Neural cell (in vitro differentiated cells): ENCODE data around the gene FOSL2. TPM values are rescaled to one million over a fixed set of nuclear protein-coding genes. Genes with fewer than 3 reads are reported as not detected.

Experiments
- H2AFZ ChIP-seq: fragments of 200-600, 300-800 bp; sonication (generic), shearing (Covaris generic); 2 replicates; pipeline ENCODE4 v1.6.0; 2014; ENCODE audit warnings: low read depth, mild to moderate bottlenecking, antibody characterized with exemption, low read length, moderate library complexity
- H3F3A ChIP-seq: fragments of 200-600 bp; shearing (Covaris generic); 2 replicates; pipeline ENCODE4 v1.6.1; 2016; ENCODE audit warnings: mild to moderate bottlenecking, moderate library complexity, mixed read lengths, antibody characterized with exemption, low read length; ENCODE audit not compliant: insufficient read depth, poor library complexity, severe bottlenecking
- H3K27ac ChIP-seq: fragments of 200-600, 300-800 bp; sonication (generic), shearing (Covaris generic); 2 replicates; pipeline ENCODE4 v1.5.1; 2014; ENCODE audit warnings: mild to moderate bottlenecking, low read length, moderate library complexity
- H3K27me3 ChIP-seq: fragments of 300-800, 200-600 bp; sonication (generic), shearing (Covaris generic); 2 replicates; pipeline ENCODE4 v1.6.0; 2014; ENCODE audit warnings: mild to moderate bottlenecking, low read depth, low read length, moderate library complexity; ENCODE audit not compliant: insufficient read depth
- H3K36me3 ChIP-seq: fragments of 300-800, 200-600 bp; sonication (generic), shearing (Covaris generic); 2 replicates; pipeline ENCODE4 v1.5.1; 2014; ENCODE audit warnings: mild to moderate bottlenecking, antibody characterized with exemption, low read length, moderate library complexity; ENCODE audit not compliant: insufficient read depth
- H3K4me2 ChIP-seq: fragments of 300-800, 200-600 bp; sonication (generic), shearing (Covaris generic); 2 replicates; pipeline ENCODE4 v1.6.0; 2014; ENCODE audit warnings: mild to moderate bottlenecking, low read length
- H3K4me3 ChIP-seq: fragments of 300-800, 200-600 bp; sonication (generic), shearing (Covaris generic); 2 replicates; pipeline ENCODE4 v1.5.1; 2014; ENCODE audit warnings: mild to moderate bottlenecking, low read length, moderate library complexity
- H3K79me2 ChIP-seq: fragments of 200-600 bp; shearing (Covaris generic); replicated peaks from 2 replicates; pipeline ENCODE4 v1.6.0; 2014; ENCODE audit warnings: mild to moderate bottlenecking, low read length, moderate library complexity; ENCODE audit not compliant: insufficient read depth
- H3K9ac ChIP-seq: fragments of 300-800, 200-600 bp; sonication (generic), shearing (Covaris generic); 2 replicates; pipeline ENCODE4 v1.6.1; 2016; ENCODE audit warnings: mild to moderate bottlenecking, low read length, mixed read lengths
- H3K9me2 ChIP-seq: fragments of 200-600 bp; shearing (Covaris generic); 2 replicates; pipeline ENCODE4 v1.6.1; 2016; ENCODE audit warnings: mild to moderate bottlenecking, low read length, mixed read lengths; ENCODE audit not compliant: insufficient read depth
- H3K9me3 ChIP-seq: fragments of 200-600, 300-800 bp; sonication (generic), shearing (Covaris generic); 2 replicates; pipeline ENCODE4 v1.6.1; 2016; ENCODE audit warnings: mild to moderate bottlenecking, mixed run types, low read length, moderate library complexity, mixed read lengths
- H4K20me1 ChIP-seq: fragments of 200-600 bp; shearing (Covaris generic); 2 replicates; pipeline ENCODE4 v1.6.1; 2016; ENCODE audit warnings: mild to moderate bottlenecking, mixed run types; ENCODE audit not compliant: insufficient read depth
- EP300 ChIP-seq: fragments of 450-650 bp; conservative IDR thresholded peaks from 2 replicates; pipeline ENCODE4 v1.6.1; 2014; ENCODE audit warnings: antibody characterized with exemption, mild to moderate bottlenecking, moderate library complexity; ENCODE audit not compliant: poor library complexity, severe bottlenecking
- EZH2 ChIP-seq: fragments of 200-600, 300-800 bp; shearing (Covaris generic), sonication (generic); IDR thresholded peaks from 2 replicates; pipeline ENCODE4 v1.6.1; 2014; ENCODE audit warnings: antibody characterized with exemption, low read length, borderline replicate concordance, mild to moderate bottlenecking; ENCODE audit not compliant: insufficient read depth, poor library complexity, severe bottlenecking
- MXI1 ChIP-seq: fragments of 450-650 bp; conservative IDR thresholded peaks from 2 replicates; pipeline ENCODE4 v1.6.1; 2014; ENCODE audit warnings: antibody characterized with exemption, mild to moderate bottlenecking; ENCODE audit not compliant: poor library complexity, severe bottlenecking
- POLR2AphosphoS5 ChIP-seq: IDR thresholded peaks from 2 replicates; pipeline ENCODE4 v1.6.1; 2012
- RAD21 ChIP-seq: fragments of 450-650 bp; conservative IDR thresholded peaks from 2 replicates; pipeline ENCODE4 v1.6.1; 2014; ENCODE audit warnings: antibody characterized with exemption, mild to moderate bottlenecking, moderate library complexity
- REST ChIP-seq: IDR thresholded peaks from 2 replicates; pipeline ENCODE4 v1.6.1; 2012; ENCODE audit warnings: borderline replicate concordance
- SMC3 ChIP-seq: fragments of 450-650 bp; conservative IDR thresholded peaks from 2 replicates; pipeline ENCODE4 v1.6.1; 2014; ENCODE audit warnings: antibody characterized with exemption, mild to moderate bottlenecking, moderate library complexity; ENCODE audit not compliant: poor library complexity
- TAF1 ChIP-seq: IDR thresholded peaks from 2 replicates; pipeline ENCODE4 v1.6.1; 2012; ENCODE audit warnings: low read depth
- polyA plus RNA-seq: library from polyadenylated mRNA; depleted of rRNA; stranded (reverse); fragments of >200 nt; gene quantifications from 2 replicates; pipeline ENCODE4 v1.2.3, GENCODE V29; 2014
- TF ChIP-seq, protein P1 (sequence below): fragments of 450-650 bp; IDR thresholded peaks from 2 replicates; pipeline ENCODE4 v1.5.1; 2014; ENCODE audit warnings: antibody characterized with exemption, mild to moderate bottlenecking, moderate library complexity; ENCODE audit not compliant: poor library complexity, severe bottlenecking

The FOSL2 gene
- polyA plus RNA-seq, 1 donor from 2014 or later: 2.8 TPM

DNA sequence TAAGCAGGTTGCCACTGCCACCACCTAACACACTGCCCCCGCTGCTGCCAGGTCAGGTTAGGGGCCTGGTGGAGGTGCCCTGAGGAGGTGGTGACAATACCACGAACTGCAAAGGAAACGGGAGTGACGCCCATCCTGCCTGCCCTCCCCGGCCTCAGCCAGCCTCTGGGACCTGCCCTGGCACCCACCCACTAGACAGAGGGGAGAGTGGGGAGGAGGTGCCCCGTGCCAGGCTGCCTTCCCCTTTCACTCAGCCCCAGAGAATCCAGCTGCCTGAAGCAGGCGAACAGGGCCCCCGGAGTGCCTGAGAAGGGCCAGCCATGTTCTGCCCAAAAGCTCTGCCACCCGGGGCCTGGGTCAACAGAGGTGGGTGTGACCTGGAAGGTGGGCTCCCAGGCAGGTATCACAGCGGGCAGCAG lies 44.5 kb upstream of the FOSL2 start:
- no peak overlapping the region for H3K4me2 ChIP-seq
- no peaks in the 10 kb centered on the region for H3K79me2 ChIP-seq
- H3K9me3 ChIP-seq: no peaks in the 10 kb centered on the region
- H3K36me3 ChIP-seq: no peaks in the 10 kb centered on the region
- TF ChIP-seq, protein P1, sequence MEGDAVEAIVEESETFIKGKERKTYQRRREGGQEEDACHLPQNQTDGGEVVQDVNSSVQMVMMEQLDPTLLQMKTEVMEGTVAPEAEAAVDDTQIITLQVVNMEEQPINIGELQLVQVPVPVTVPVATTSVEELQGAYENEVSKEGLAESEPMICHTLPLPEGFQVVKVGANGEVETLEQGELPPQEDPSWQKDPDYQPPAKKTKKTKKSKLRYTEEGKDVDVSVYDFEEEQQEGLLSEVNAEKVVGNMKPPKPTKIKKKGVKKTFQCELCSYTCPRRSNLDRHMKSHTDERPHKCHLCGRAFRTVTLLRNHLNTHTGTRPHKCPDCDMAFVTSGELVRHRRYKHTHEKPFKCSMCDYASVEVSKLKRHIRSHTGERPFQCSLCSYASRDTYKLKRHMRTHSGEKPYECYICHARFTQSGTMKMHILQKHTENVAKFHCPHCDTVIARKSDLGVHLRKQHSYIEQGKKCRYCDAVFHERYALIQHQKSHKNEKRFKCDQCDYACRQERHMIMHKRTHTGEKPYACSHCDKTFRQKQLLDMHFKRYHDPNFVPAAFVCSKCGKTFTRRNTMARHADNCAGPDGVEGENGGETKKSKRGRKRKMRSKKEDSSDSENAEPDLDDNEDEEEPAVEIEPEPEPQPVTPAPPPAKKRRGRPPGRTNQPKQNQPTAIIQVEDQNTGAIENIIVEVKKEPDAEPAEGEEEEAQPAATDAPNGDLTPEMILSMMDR: no peak
- TF ChIP-seq SMC3: no peak
- TF ChIP-seq REST: no peak
- no peak for TF ChIP-seq MXI1
- H3F3A ChIP-seq: no peaks in the 10 kb centered on the region
- H3K27ac ChIP-seq: no peak overlapping the region
- H4K20me1 ChIP-seq: no peaks in the 10 kb centered on the region
- H2AFZ ChIP-seq: no peak overlapping the region
- no peak overlapping the region for H3K9ac ChIP-seq
- H3K4me3 ChIP-seq: no peak overlapping the region
- H3K27me3 ChIP-seq: no peaks in the 10 kb centered on the region
- H3K9me2 ChIP-seq: no peaks in the 10 kb centered on the region

DNA sequence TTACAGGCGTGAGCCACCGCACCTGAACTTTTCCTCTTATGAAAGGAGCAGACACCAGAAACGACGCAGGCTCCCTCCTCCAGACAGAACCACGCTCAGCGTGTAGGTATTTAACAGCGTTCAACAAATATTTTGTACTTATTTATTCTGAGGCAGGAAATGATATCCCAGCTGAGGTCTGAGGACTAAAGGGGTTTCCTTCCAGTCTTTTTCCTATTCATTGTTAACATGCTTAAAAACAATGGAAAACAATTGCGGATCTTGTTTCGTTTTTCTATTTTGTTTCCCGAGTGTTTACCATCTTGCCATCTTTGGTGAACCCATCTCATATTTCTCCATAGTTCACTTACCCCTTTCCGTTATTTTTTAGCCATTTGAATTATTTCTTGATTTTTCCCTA lies 43.7 kb upstream of the FOSL2 start:
- Histone ChIP-seq H3K27ac (no peak overlapping the region), H2AFZ (no peak overlapping the region), H3K79me2 (no peaks in the 10 kb centered on the region), H4K20me1 (no peaks in the 10 kb centered on the region), H3K4me2 (no peak overlapping the region), H3K9me2 (no peaks in the 10 kb centered on the region), H3K4me3 (no peak overlapping the region), H3K36me3 (no peaks in the 10 kb centered on the region), H3K9me3 (no peaks in the 10 kb centered on the region), H3F3A (no peaks in the 10 kb centered on the region), H3K27me3 (no peaks in the 10 kb centered on the region), H3K9ac (no peak overlapping the region)
- TF ChIP-seq EP300 (no peak), SMC3 (no peak), POLR2AphosphoS5 (no peak), REST (no peak), TAF1 (no peak), RAD21 (no peak), MXI1 (no peak), EZH2 (no peak)
- TF ChIP-seq, protein P1: no peak
